Measurements from ENCODE around the gene TMEM59L. TPM values are rescaled to one million over a fixed set of nuclear protein-coding genes. Genes with fewer than 3 reads are reported as not detected.
"Not testable (repeated sequence)": the region's sequence is repeated elsewhere in the genome, so short reads cannot be mapped to it uniquely, and the experiment has no call there.

TMEM59L gene
- total RNA-seq, 6 experiments from 2014 or later, result 0.31 to 0.43 TPM; not detected in 4

DNA sequence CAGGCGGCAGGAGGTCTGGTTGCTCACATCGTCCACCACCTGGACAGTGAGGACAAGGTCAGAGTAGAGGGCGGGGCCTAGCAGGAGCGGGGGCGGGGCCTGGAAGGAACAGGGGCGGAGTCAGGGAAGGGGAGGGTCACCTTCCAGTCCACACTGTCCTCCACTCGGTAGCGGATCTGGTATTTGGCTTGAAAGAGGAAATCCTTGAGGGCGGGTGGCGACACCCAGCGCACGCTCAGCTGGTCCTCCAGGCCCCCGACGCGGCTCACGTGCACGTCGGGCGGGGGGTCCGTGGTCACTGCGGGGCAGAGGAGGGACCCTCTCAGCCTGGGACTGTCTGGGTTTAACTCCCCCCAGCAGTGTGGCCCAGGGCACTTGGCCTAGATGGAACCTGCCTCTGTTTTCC is 15.9 kb upstream of the TMEM59L start:
- WGBS (ENCODE audit: insufficient coverage, low coverage, low lambda C conversion rate, missing lambda C conversion rate), result 4% methylated on average over 5 of the region's 21 CpGs

DNA sequence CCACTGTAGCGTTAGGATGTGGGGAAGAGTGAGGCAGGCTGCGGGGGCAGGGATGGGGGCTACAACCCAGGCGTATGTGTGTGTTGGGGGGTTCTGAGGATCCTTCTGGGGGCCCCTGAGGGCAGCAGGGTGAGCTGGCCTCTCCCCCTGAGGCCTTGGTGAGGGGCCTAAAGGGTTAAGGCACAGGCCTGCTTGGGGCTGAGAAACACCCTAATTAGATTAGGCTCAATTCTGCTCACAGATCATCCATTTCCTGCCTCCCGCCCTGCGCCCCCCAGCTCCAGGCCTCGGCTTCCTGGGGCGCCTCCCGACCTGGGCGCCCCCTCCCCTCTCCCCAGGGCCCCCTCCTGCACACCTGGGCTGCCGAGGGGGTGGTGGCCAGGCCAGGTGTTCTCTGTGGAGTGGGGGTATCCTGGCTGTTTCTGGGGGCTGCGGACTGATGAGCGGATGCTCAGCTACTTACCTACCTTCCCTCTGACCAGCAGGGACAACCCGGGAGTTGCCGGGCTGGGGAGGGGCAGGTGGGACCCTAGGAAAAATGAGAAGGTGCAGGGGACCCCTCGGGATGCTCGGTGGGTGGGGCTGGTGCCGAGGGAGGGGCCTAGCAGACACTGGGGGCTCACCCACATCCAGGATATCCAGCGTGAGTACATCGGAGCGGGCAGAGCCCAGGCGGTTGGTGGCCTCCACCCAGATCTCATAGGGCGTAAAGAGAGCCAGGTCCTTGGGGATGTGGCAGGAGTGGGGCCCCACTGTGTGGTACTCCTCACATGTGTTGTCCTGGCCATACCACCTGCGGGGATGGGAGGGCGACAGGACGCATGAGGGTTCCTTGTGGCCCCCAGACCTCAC is 14.6 kb upstream of the TMEM59L start:
- Histone ChIP-seq H3K27me3 (peaks cover 0 to under 1% of the 10 kb centered on the region in 2 donors), H3K27ac (no peak overlapping the region), H3K9me3 (no peaks in the 10 kb centered on the region), H3K36me3 (no peaks in the 10 kb centered on the region), H3K4me1 (peaks cover 0 to 15% (median 5%) of the 10 kb centered on the region in 4 donors), H3K4me3 (no peak overlapping the region)
- no peak for DNase-seq
- 54% methylated on average over 7 of the region's 25 CpGs for WGBS (ENCODE audit: insufficient coverage, low coverage, low lambda C conversion rate, missing lambda C conversion rate)
- intact Hi-C loops (cut with DNase I), result no loop called here
- ATAC-seq, result no peak
- no peak for TF ChIP-seq POLR2A (IDR thresholded peaks at IDR 0.05)
- TF ChIP-seq, protein P1, sequence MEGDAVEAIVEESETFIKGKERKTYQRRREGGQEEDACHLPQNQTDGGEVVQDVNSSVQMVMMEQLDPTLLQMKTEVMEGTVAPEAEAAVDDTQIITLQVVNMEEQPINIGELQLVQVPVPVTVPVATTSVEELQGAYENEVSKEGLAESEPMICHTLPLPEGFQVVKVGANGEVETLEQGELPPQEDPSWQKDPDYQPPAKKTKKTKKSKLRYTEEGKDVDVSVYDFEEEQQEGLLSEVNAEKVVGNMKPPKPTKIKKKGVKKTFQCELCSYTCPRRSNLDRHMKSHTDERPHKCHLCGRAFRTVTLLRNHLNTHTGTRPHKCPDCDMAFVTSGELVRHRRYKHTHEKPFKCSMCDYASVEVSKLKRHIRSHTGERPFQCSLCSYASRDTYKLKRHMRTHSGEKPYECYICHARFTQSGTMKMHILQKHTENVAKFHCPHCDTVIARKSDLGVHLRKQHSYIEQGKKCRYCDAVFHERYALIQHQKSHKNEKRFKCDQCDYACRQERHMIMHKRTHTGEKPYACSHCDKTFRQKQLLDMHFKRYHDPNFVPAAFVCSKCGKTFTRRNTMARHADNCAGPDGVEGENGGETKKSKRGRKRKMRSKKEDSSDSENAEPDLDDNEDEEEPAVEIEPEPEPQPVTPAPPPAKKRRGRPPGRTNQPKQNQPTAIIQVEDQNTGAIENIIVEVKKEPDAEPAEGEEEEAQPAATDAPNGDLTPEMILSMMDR (IDR thresholded peaks at IDR 0.05), result no peak

More for the DNA sequence above, 15.9 kb upstream of the TMEM59L start:
- Histone ChIP-seq H3K4me1 (peaks cover 0 to 15% (median 5%) of the 10 kb centered on the region in 4 donors), H3K27ac (no peak overlapping the region), H3K36me3 (no peaks in the 10 kb centered on the region), H3K4me3 (no peak overlapping the region), H3K9me3 (no peaks in the 10 kb centered on the region), H3K27me3 (no peaks in the 10 kb centered on the region)
- DNase-seq, result peak in 2 of 3 donors; percentile 73 to 77
- intact Hi-C loops (cut with DNase I), result no loop called here
- ATAC-seq, result peak; percentile 78 to 87 (median 82)
- TF ChIP-seq, protein P1 (IDR thresholded peaks at IDR 0.05), result no peak
- no peak for TF ChIP-seq POLR2A (IDR thresholded peaks at IDR 0.05)

GRCh38 chr19:18599485-18599884 is 13.2 kb upstream of the TMEM59L start:
- intact Hi-C loops (cut with DNase I), result no loop called here
- no peak for ATAC-seq
- DNase-seq, result no peak
- Histone ChIP-seq H3K9me3 (no peaks in the 10 kb centered on the region), H3K4me1 (peaks cover 0 to 6% (median 3%) of the 10 kb centered on the region in 4 donors), H3K36me3 (no peaks in the 10 kb centered on the region), H3K27me3 (peaks cover 0 to 8% of the 10 kb centered on the region in 2 donors), H3K27ac (no peak overlapping the region), H3K4me3 (no peak overlapping the region)
- TF ChIP-seq, protein P1 (IDR thresholded peaks at IDR 0.05), result no peak
- TF ChIP-seq POLR2A (IDR thresholded peaks at IDR 0.05), result no peak
- WGBS (ENCODE audit: insufficient coverage, low coverage, low lambda C conversion rate, missing lambda C conversion rate), result 80% methylated on average over 7 of the region's 20 CpGs

- H3K4me3 ChIP-seq; ATAC-seq; H3K36me3 ChIP-seq; H3K9me3 ChIP-seq; DNase-seq; intact Hi-C loops (cut with DNase I); H3K4me1 ChIP-seq; H3K27ac ChIP-seq: not testable (repeated sequence)
- WGBS (ENCODE audit: insufficient coverage, low coverage, low lambda C conversion rate, missing lambda C conversion rate), result 90% methylated on average over 13 of the region's 15 CpGs
- H3K27me3 ChIP-seq, result peaks cover 0 to 13% of the 10 kb centered on the region in 2 donors
These were observed 11.8 kb upstream of the TMEM59L start for GRCh38 chr19:18600692-18601397.

DNA sequence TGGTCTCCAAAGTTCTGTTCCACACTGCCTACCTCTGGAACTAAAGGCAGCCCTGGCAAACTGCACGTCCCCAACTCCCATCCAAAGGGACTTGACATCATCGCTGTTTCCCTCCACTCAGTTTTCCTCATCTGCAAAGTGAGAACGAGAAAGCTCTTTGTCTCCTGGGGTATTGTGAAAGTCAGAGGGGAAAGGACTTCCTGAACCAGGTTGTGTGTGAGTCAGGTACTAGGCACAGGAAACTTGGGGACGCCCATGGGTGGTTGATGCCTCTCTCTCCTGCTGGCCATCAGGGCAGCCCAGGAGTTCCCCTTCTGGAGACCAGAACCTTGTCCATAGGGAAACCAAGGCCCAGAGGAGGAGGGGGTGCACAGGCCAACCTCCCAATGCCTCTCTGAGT is 10.8 kb upstream of the TMEM59L start:
- Histone ChIP-seq H3K4me3 (no peak overlapping the region), H3K27me3 (peaks cover 0 to 16% of the 10 kb centered on the region in 2 donors), H3K36me3 (no peaks in the 10 kb centered on the region), H3K4me1 (no peaks in the 10 kb centered on the region), H3K27ac (no peak overlapping the region), H3K9me3 (no peaks in the 10 kb centered on the region)
- ATAC-seq (no peak), DNase-seq (no peak)
- TF ChIP-seq, protein P1 (IDR thresholded peaks at IDR 0.05), result no peak
- no peak for TF ChIP-seq POLR2A (IDR thresholded peaks at IDR 0.05)
- intact Hi-C loops (cut with DNase I), result no loop called here
- WGBS (ENCODE audit: insufficient coverage, low coverage, low lambda C conversion rate, missing lambda C conversion rate), result 64% methylated on average over 3 of the region's 4 CpGs
